Activated T-helper 1 cell treated with anti-CD3 and anti-CD28 coated beads, Interleukin-12 subunit alpha, Interleukin-12 subunit beta, Interleukin-2, Interleukin-4 antibody, amounts not matched to agents 30 ng/mL and 10 ng/mL and 1 ng/mL, durations not matched to agents 14 hours and 24 hours and 36 hours (primary cell): ENCODE data around the gene PGAM4. TPM values are rescaled to one million over a fixed set of nuclear protein-coding genes. Genes with fewer than 3 reads are reported as not detected.
"Not testable (repeated sequence)": the region's sequence is repeated elsewhere in the genome, so short reads cannot be mapped to it uniquely, and the experiment has no call there.

Source experiments
- DNase-seq: peaks from one replicate; pipeline ENCODE4 v3.0.0; 2021; ENCODE audit warnings: low spot score
- H3K27ac Mint-ChIP-seq: one replicate; pipeline ENCODE4 v1.8.0; 2021; ENCODE audit warnings: mild to moderate bottlenecking, mixed read lengths
- H3K27me3 Mint-ChIP-seq: one replicate; pipeline ENCODE4 v1.8.0; 2022; ENCODE audit warnings: mild to moderate bottlenecking, moderate library complexity, mixed read lengths; ENCODE audit not compliant: insufficient read depth
- H3K36me3 Mint-ChIP-seq: one replicate; pipeline ENCODE4 v1.8.0; 2021; ENCODE audit warnings: low read depth, mixed read lengths
- H3K4me1 Mint-ChIP-seq: one replicate; pipeline ENCODE4 v1.8.0; 2021; ENCODE audit warnings: low read depth, mixed read lengths
- H3K4me3 Mint-ChIP-seq: one replicate; pipeline ENCODE4 v1.8.0; 2021; ENCODE audit warnings: mild to moderate bottlenecking, moderate library complexity, mixed read lengths
- H3K9me3 Mint-ChIP-seq: one replicate; pipeline ENCODE4 v1.8.0; 2021; ENCODE audit warnings: mixed read lengths
- intact Hi-C: fragments of 100-400 bp; cut with micrococcal nuclease; formaldehyde crosslinking; loops from one replicate; pipeline ENCODE4 v1.15.1; 2024
- total RNA-seq: library from RNA; stranded (reverse); gene quantifications from 2 replicates; pipeline ENCODE4 v1.2.3, GENCODE V29; 2022

PGAM4 gene
- total RNA-seq, 1 donor from 2014 or later: 0.39 TPM

DNA sequence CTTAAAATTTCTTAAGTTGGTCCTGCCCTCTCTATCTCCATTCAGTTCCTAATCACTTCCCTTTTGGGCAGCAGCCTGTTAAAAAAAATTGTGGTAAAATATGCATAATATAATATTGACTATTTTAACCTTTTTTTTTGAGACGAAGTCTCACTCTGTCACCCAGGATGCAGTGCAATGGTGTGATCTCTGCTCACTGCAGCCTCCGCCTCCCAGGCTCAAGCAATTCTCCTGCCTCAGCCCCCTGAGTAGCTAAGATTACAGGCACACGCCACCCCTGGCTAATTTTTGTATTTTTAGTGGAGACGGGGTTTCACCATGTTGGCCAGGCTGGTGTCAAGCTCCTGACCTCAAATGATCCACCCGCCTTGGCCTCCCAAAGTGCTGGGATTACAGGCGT, 50.1 kb downstream of the PGAM4 start:
- H3K27ac Mint-ChIP-seq, DNase-seq, H3K27me3 Mint-ChIP-seq, H3K36me3 Mint-ChIP-seq, intact Hi-C loops, H3K4me3 Mint-ChIP-seq, H3K9me3 Mint-ChIP-seq: not testable (repeated sequence)
- peaks cover 19% of the 10 kb centered on the region for H3K4me1 Mint-ChIP-seq

DNA sequence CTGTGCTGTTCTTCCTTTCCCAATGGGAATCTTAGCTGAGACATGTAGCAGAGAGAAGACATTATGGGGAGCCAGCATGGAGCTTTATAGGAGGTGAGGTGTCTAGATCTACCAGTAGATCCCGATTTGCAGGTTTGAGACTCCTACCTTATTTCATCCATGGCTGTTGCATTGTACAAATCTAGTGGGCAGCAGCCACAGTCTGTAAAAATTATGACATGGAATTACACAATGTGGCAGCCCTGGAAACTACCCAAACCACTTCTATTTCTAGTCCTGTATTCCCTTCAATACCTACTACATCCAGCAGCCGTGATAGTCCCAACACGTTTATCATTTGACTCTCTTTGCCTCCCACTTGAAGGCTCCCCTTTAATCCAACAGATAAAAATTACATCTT, 50.9 kb downstream of the PGAM4 start:
- no peak overlapping the region for H3K27ac Mint-ChIP-seq
- no peak for DNase-seq
- no peak overlapping the region for H3K4me3 Mint-ChIP-seq
- H3K36me3 Mint-ChIP-seq: peaks cover 2% of the 10 kb centered on the region
- no peaks in the 10 kb centered on the region for H3K27me3 Mint-ChIP-seq
- H3K9me3 Mint-ChIP-seq: no peaks in the 10 kb centered on the region
- H3K4me1 Mint-ChIP-seq: peaks cover 19% of the 10 kb centered on the region
- intact Hi-C loops: no loop called here

Other genes with a start within 250 kb of the PGAM4 start
- gene ATRX, start 183.4 kb downstream of the PGAM4 start, total RNA-seq: 63.9 and 72.7 TPM in 2 replicates
- 44.4 and 46.2 TPM in 2 replicates for gene MAGT1, start 74.2 kb downstream of the PGAM4 start, total RNA-seq
- gene COX7B, start 70.2 kb downstream of the PGAM4 start, total RNA-seq: 272 and 286 TPM in 2 replicates
- gene ATP7A, start 58.9 kb downstream of the PGAM4 start, total RNA-seq: 6.1 and 6.9 TPM in 2 replicates
- gene PGK1, start 134.6 kb upstream of the PGAM4 start, total RNA-seq: 799 and 814 TPM in 2 replicates
- 14.9 and 15.0 TPM in 2 replicates for gene TAF9B, start 170.0 kb upstream of the PGAM4 start, total RNA-seq